ENCODE data around the gene ASH1L.
"Not testable (repeated sequence)": the region's sequence is repeated elsewhere in the genome, so short reads cannot be mapped to it uniquely, and the experiment has no call there.

DNA sequence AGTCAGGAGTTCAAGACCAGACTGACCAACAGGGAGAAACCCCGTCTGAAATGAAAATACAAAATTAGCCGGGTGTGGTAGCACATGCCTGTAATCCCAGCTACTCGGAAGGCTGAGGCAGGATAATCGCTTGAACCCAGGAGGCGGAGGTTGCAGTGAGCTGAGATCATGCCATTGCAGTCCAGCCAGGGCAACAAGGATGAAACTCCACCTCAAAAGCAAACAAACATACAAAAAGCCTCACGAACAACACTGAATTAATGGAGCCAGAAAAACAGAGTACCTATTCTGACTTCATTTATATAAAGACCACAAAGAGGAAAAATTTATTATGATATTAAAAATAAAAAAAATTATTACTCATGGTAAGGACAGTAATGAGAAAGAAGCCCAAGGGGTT is 75.7 kb downstream of the ASH1L start:
- not testable (repeated sequence) for TF ChIP-seq TCF7L2 (IDR thresholded peaks at IDR 0.05; ENCODE audit: borderline replicate concordance, low read depth, low read length); CTCF (tag by site-specific recombination; IDR thresholded peaks at IDR 0.05); ZNF10 (tag by site-specific recombination; IDR thresholded peaks at IDR 0.05); ZSCAN18 (tag by site-specific recombination; IDR thresholded peaks at IDR 0.05); ZNF670 (tag by site-specific recombination; IDR thresholded peaks at IDR 0.05; ENCODE audit: low read depth); ZNF596 (tag by site-specific recombination; IDR thresholded peaks at IDR 0.05); FEZF1 (tag by site-specific recombination; IDR thresholded peaks at IDR 0.05); ZBTB49 (tag by site-specific recombination; IDR thresholded peaks at IDR 0.05; ENCODE audit: low read depth); ZNF645 (tag by site-specific recombination; IDR thresholded peaks at IDR 0.05)
